ENCODE measurements around the gene LYPD3. TPM values are rescaled to one million over a fixed set of nuclear protein-coding genes. Genes with fewer than 3 reads are reported as not detected.

The LYPD3 gene
- polyA plus RNA-seq, 1 of the 3 experiments (the other 2 are of a cell fraction): 4.2 TPM

GRCh38 chr19:43468354-43469159, 3.1 kb upstream of the LYPD3 start:
- ChIA-PET POLR2A (no interaction called here), CTCF (interaction anchor here (0.9 to 2.5 kb wide), 4 partner anchors 21 to 50 kb away, joined by 3 to 9 read pairs (median 4); partner anchors contain the start of gene PHLDB3)
- H3K9ac ChIP-seq: no peak overlapping the region
- H3K36me3 ChIP-seq (replicated peaks in 1 of 2; ENCODE audit: control insufficient read depth in 1 of 2, insufficient read depth in 2 of 2, low read length in 1 of 2): no peaks in the 10 kb centered on the region
- no peak overlapping the region for H2AFZ ChIP-seq (ENCODE audit: low read depth)
- H4K20me1 ChIP-seq (ENCODE audit: insufficient read depth): no peaks in the 10 kb centered on the region
- H3K27ac ChIP-seq (ENCODE audit: low read depth in 2 of 2, low read length in 1 of 2): no peak overlapping the region
- no peaks in the 10 kb centered on the region for H3K9me2 ChIP-seq
- TF ChIP-seq FOXJ3 (CRISPR knock-in tag; IDR thresholded peaks at IDR 0.05): no peak
- TF ChIP-seq ZBTB33 (IDR thresholded peaks at IDR 0.05; ENCODE audit: borderline replicate concordance, low read depth): no peak
- TF ChIP-seq SIN3A (IDR thresholded peaks at IDR 0.05; ENCODE audit: borderline replicate concordance, low read depth, low read length): no peak
- no peak for TF ChIP-seq FOXM1 (IDR thresholded peaks at IDR 0.05; ENCODE audit: low read depth)
- TF ChIP-seq JUND (IDR thresholded peaks at IDR 0.05): no peak
- no peak for TF ChIP-seq SMC3 (IDR thresholded peaks at IDR 0.05; ENCODE audit: low read depth, low read length)
- H3K79me2 ChIP-seq (ENCODE audit: insufficient read depth): no peaks in the 10 kb centered on the region
- H3F3A ChIP-seq (replicated peaks; ENCODE audit: insufficient read depth): peaks cover 4% of the 10 kb centered on the region
- WGBS (ENCODE audit: low lambda C conversion rate): 93% methylated on average over 4 of the region's 4 CpGs
- no peak overlapping the region for H3K4me3 ChIP-seq (ENCODE audit: low read depth in 2 of 2, low read length in 1 of 2)
- no peaks in the 10 kb centered on the region for H3K9me3 ChIP-seq
- H3K4me1 ChIP-seq (ENCODE audit: control insufficient read depth in 1 of 2, insufficient read depth in 2 of 2, low read depth in 1 of 2, low read length in 1 of 2): peaks cover 0 to 6% of the 10 kb centered on the region in 2 experiments; a peak in 1 of 4 replicates
- no peak overlapping the region for H3K4me2 ChIP-seq
- DNase-seq: no peak
- no peaks in the 10 kb centered on the region for H3K27me3 ChIP-seq (ENCODE audit: insufficient read depth)

GRCh38 chr19:43467730-43468129, 2.3 kb upstream of the LYPD3 start:
- Histone ChIP-seq H3K27ac (ENCODE audit: low read depth in 2 of 2, low read length in 1 of 2) (no peak overlapping the region), H3F3A (replicated peaks; ENCODE audit: insufficient read depth) (peaks cover 5% of the 10 kb centered on the region), H3K4me2 (no peak overlapping the region), H3K27me3 (ENCODE audit: insufficient read depth) (no peaks in the 10 kb centered on the region), H3K9me3 (no peaks in the 10 kb centered on the region), H4K20me1 (ENCODE audit: insufficient read depth) (no peaks in the 10 kb centered on the region), H3K4me1 (ENCODE audit: control insufficient read depth in 1 of 2, insufficient read depth in 2 of 2, low read depth in 1 of 2, low read length in 1 of 2) (peaks cover 0 to 9% of the 10 kb centered on the region in 2 experiments; a peak in 1 of 4 replicates), H3K9me2 (no peaks in the 10 kb centered on the region), H3K4me3 (ENCODE audit: low read depth in 2 of 2, low read length in 1 of 2) (no peak overlapping the region), H3K79me2 (ENCODE audit: insufficient read depth) (no peaks in the 10 kb centered on the region), H2AFZ (ENCODE audit: low read depth) (peak overlapping the region; percentile 59; the same call in 1 of the 2 replicates), H3K36me3 (replicated peaks in 1 of 2; ENCODE audit: control insufficient read depth in 1 of 2, insufficient read depth in 2 of 2, low read length in 1 of 2) (no peaks in the 10 kb centered on the region), H3K9ac (no peak overlapping the region)
- WGBS (ENCODE audit: low lambda C conversion rate): 74% methylated on average over 4 of the region's 4 CpGs
- ChIA-PET POLR2A (no interaction called here), CTCF (interaction anchor here (0.9 to 2.5 kb wide), 4 partner anchors 21 to 51 kb away, joined by 3 to 9 read pairs (median 4); partner anchors contain the start of gene PHLDB3)
- TF ChIP-seq MEF2A (IDR thresholded peaks at IDR 0.05; ENCODE audit: borderline replicate concordance, low read depth) (no peak), RAD21 (IDR thresholded peaks at IDR 0.05; ENCODE audit: low read length) (no peak), USF1 (IDR thresholded peaks at IDR 0.05; ENCODE audit: borderline replicate concordance, low read depth) (no peak), SIN3A (IDR thresholded peaks at IDR 0.05; ENCODE audit: borderline replicate concordance, low read depth, low read length) (no peak)
- DNase-seq: no peak

Measured in SK-N-SH (cell line).